ENCODE measurements around the gene SLC45A1. TPM values are rescaled to one million over a fixed set of nuclear protein-coding genes. Genes with fewer than 3 reads are reported as not detected.

SLC45A1 gene
- total RNA-seq, 3 donors from 2014 or later (not counting 1 experiment from before 2014, with no cell fraction given), result 0.45 to 0.68 (median 0.52) TPM

- H3K9me3 Mint-ChIP-seq, result no peaks in the 10 kb centered on the region
- intact Hi-C loops (cut with micrococcal nuclease), result no loop called here
- Histone ChIP-seq H3K4me3 (ENCODE audit: low read length) (no peak overlapping the region), H3K27me3 (ENCODE audit: control insufficient read depth, insufficient read depth, low read length) (no peaks in the 10 kb centered on the region), H3K4me1 (ENCODE audit: control insufficient read depth, insufficient read depth, low read length) (no peaks in the 10 kb centered on the region), H3K27ac (ENCODE audit: low read length) (no peak overlapping the region), H3K36me3 (ENCODE audit: control insufficient read depth, insufficient read depth, low read length) (peaks cover 43% of the 10 kb centered on the region), H3K9me3 (ENCODE audit: control insufficient read depth, insufficient read depth, low read length) (no peaks in the 10 kb centered on the region)
- ATAC-seq, result no peak
- H3K36me3 Mint-ChIP-seq, result no peaks in the 10 kb centered on the region
- H3K4me3 Mint-ChIP-seq, result no peak overlapping the region
- no peak for DNase-seq
- H3K27ac Mint-ChIP-seq, result no peak overlapping the region
- WGBS (ENCODE audit: insufficient coverage), result 97% methylated on average over 27 of the region's 27 CpGs
- no peaks in the 10 kb centered on the region for H3K27me3 Mint-ChIP-seq (ENCODE audit: low read depth in 2 of 2)
- TF ChIP-seq CTCF (IDR thresholded peaks at IDR 0.05), result no peak
- no peaks in the 10 kb centered on the region for H3K4me1 Mint-ChIP-seq
Observed at GRCh38 chr1:8356256-8357209, 38.6 kb downstream of the SLC45A1 start.

- Histone ChIP-seq H3K4me3 (ENCODE audit: low read length) (no peak overlapping the region), H3K36me3 (ENCODE audit: control insufficient read depth, insufficient read depth, low read length) (peaks cover 52% of the 10 kb centered on the region), H3K4me1 (ENCODE audit: control insufficient read depth, insufficient read depth, low read length) (no peaks in the 10 kb centered on the region), H3K27ac (ENCODE audit: low read length) (no peak overlapping the region), H3K9me3 (ENCODE audit: control insufficient read depth, insufficient read depth, low read length) (no peaks in the 10 kb centered on the region), H3K27me3 (ENCODE audit: control insufficient read depth, insufficient read depth, low read length) (no peaks in the 10 kb centered on the region)
- DNase-seq, result no peak
- no peak for TF ChIP-seq CTCF (IDR thresholded peaks at IDR 0.05)
- intact Hi-C loops (cut with micrococcal nuclease), result no loop called here
- no peaks in the 10 kb centered on the region for H3K36me3 Mint-ChIP-seq
- no peaks in the 10 kb centered on the region for H3K4me1 Mint-ChIP-seq
- H3K4me3 Mint-ChIP-seq, result no peak overlapping the region
- no peak overlapping the region for H3K27ac Mint-ChIP-seq
- WGBS (ENCODE audit: insufficient coverage), result 94% methylated on average over 14 of the region's 14 CpGs
- no peaks in the 10 kb centered on the region for H3K9me3 Mint-ChIP-seq
- H3K27me3 Mint-ChIP-seq (ENCODE audit: low read depth in 2 of 2), result no peaks in the 10 kb centered on the region
- no peak for ATAC-seq
Observed at GRCh38 chr1:8357329-8358101, 39.6 kb downstream of the SLC45A1 start.

GRCh38 chr1:8358241-8358896 is 40.5 kb downstream of the SLC45A1 start:
- H3K27me3 Mint-ChIP-seq (ENCODE audit: low read depth in 2 of 2), result no peaks in the 10 kb centered on the region
- no peak overlapping the region for H3K4me3 Mint-ChIP-seq
- Histone ChIP-seq H3K9me3 (ENCODE audit: control insufficient read depth, insufficient read depth, low read length) (no peaks in the 10 kb centered on the region), H3K4me3 (ENCODE audit: low read length) (no peak overlapping the region), H3K36me3 (ENCODE audit: control insufficient read depth, insufficient read depth, low read length) (peaks cover 59% of the 10 kb centered on the region), H3K27me3 (ENCODE audit: control insufficient read depth, insufficient read depth, low read length) (no peaks in the 10 kb centered on the region), H3K27ac (ENCODE audit: low read length) (no peak overlapping the region), H3K4me1 (ENCODE audit: control insufficient read depth, insufficient read depth, low read length) (no peaks in the 10 kb centered on the region)
- ATAC-seq, result no peak
- intact Hi-C loops (cut with micrococcal nuclease), result no loop called here
- H3K36me3 Mint-ChIP-seq, result no peaks in the 10 kb centered on the region
- H3K9me3 Mint-ChIP-seq, result no peaks in the 10 kb centered on the region
- DNase-seq, result no peak
- H3K27ac Mint-ChIP-seq, result no peak overlapping the region
- no peaks in the 10 kb centered on the region for H3K4me1 Mint-ChIP-seq
- TF ChIP-seq CTCF (IDR thresholded peaks at IDR 0.05), result no peak
- WGBS (ENCODE audit: insufficient coverage), result 96% methylated on average over 46 of the region's 46 CpGs
